Smooth muscle cell (in vitro differentiated cells): ENCODE measurements around the gene ADAMTS19. TPM values are rescaled to one million over a fixed set of nuclear protein-coding genes. Genes with fewer than 3 reads are reported as not detected.

Source experiments
- DNase-seq: peaks from one replicate; lab custom pipeline; 2025; ENCODE audit not compliant: unreplicated experiment; lab: John Stamatoyannopoulos, UW
- H2AFZ ChIP-seq: fragments of 200-600 bp; sonication (generic); 2 replicates; pipeline ENCODE4 v1.6.0; 2016; ENCODE audit warnings: antibody characterized with exemption, low read depth, mild to moderate bottlenecking
- H3F3A ChIP-seq: fragments of 200-600 bp; sonication (generic); 2 replicates; pipeline ENCODE4 v1.6.0; 2017; ENCODE audit warnings: antibody characterized with exemption, low read depth
- H3K27ac ChIP-seq: fragments of 200-600 bp; sonication (generic); 2 replicates; pipeline ENCODE4 v1.5.1; 2016; ENCODE audit warnings: low read depth, mild to moderate bottlenecking
- H3K27me3 ChIP-seq: fragments of 200-600 bp; sonication (generic); 2 replicates; pipeline ENCODE4 v1.6.1; 2016; ENCODE audit warnings: low read depth, mild to moderate bottlenecking
- H3K36me3 ChIP-seq: fragments of 200-600 bp; sonication (generic); 2 replicates; pipeline ENCODE4 v1.5.1; 2016; ENCODE audit warnings: low read depth
- H3K4me1 ChIP-seq: fragments of 200-600 bp; sonication (generic); 2 replicates; pipeline ENCODE4 v1.5.1; 2016; ENCODE audit warnings: low read depth
- H3K4me2 ChIP-seq: fragments of 200-600 bp; sonication (generic); 2 replicates; pipeline ENCODE4 v1.6.0; 2016; ENCODE audit warnings: mild to moderate bottlenecking
- H3K4me3 ChIP-seq: fragments of 200-600 bp; sonication (generic); 2 replicates; pipeline ENCODE4 v1.5.1; 2016; ENCODE audit warnings: mild to moderate bottlenecking
- H3K79me2 ChIP-seq: fragments of 200-600 bp; sonication (generic); 2 replicates; pipeline ENCODE4 v1.6.0; 2016; ENCODE audit warnings: low read depth, mild to moderate bottlenecking
- H3K9ac ChIP-seq: fragments of 200-600 bp; sonication (generic); 2 replicates; pipeline ENCODE4 v1.6.0; 2016; ENCODE audit warnings: low read depth
- H3K9me3 ChIP-seq: fragments of 200-600 bp; sonication (generic); replicated peaks from 2 replicates; pipeline ENCODE4 v1.5.1; 2016; ENCODE audit warnings: low read depth
- H4K20me1 ChIP-seq: fragments of 200-600 bp; sonication (generic); 2 replicates; pipeline ENCODE4 v1.6.0; 2016; ENCODE audit warnings: low read depth
- WGBS: methylation state at CpG from one replicate; pipeline ENCODE4 v1.1.7; 2016; ENCODE audit warnings: low lambda C conversion rate; 5-methylcytosine and 5-hydroxymethylcytosine counted together
- polyA plus RNA-seq: library from polyadenylated mRNA; unstranded; fragments of >200 nt; fragmentation: Nextera tagmentation; extraction: Ambion mirVana; gene quantifications from 2 replicates; pipeline ENCODE4 v1.2.1, GENCODE V29; 2016
- total RNA-seq: library from RNA; depleted of rRNA; stranded (reverse); fragments of >200 nt; gene quantifications from 2 replicates; pipeline ENCODE4 v1.2.3, GENCODE V29; 2014
- TF ChIP-seq, protein P1 (sequence below): fragments of 200-600 bp; sonication (generic); IDR thresholded peaks from 2 replicates; pipeline ENCODE4 v1.5.1; 2017; ENCODE audit warnings: borderline replicate concordance, mild to moderate bottlenecking, antibody characterized with exemption; ENCODE audit not compliant: insufficient read depth, poor library complexity, severe bottlenecking

Gene ADAMTS19
- total and polyA plus RNA-seq, 2 experiments from 2014 or later, result 4.5 to 4.9 TPM

DNA sequence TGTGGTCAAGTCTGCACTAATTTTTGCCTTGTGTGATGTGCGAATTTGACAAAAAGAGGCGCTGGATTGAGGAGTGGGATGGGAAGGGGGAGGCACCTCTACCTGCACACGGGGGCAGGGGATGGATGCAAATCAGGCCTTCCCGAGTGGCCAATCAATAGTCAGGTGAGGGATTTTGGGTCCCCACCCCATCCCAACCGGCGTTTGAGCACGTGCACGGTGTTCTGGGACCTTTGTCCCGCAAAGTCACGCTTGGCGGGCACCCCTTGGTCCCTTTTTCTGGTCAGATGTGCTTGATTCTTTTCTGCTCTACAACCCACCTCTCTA, 685 bp upstream of the ADAMTS19 start:
- Histone ChIP-seq H3K27ac (no peak overlapping the region), H3K27me3 (peaks cover 6% of the 10 kb centered on the region), H3F3A (no peaks in the 10 kb centered on the region), H3K4me2 (peak overlapping the region; percentile 91), H3K79me2 (peaks cover 17% of the 10 kb centered on the region), H3K9me3 (no peaks in the 10 kb centered on the region), H4K20me1 (no peaks in the 10 kb centered on the region), H3K9ac (no peak overlapping the region), H3K4me1 (peaks cover 5% of the 10 kb centered on the region), H3K4me3 (peak overlapping the region; percentile 78), H2AFZ (peak overlapping the region; percentile 88), H3K36me3 (no peaks in the 10 kb centered on the region)
- TF ChIP-seq, protein P1, sequence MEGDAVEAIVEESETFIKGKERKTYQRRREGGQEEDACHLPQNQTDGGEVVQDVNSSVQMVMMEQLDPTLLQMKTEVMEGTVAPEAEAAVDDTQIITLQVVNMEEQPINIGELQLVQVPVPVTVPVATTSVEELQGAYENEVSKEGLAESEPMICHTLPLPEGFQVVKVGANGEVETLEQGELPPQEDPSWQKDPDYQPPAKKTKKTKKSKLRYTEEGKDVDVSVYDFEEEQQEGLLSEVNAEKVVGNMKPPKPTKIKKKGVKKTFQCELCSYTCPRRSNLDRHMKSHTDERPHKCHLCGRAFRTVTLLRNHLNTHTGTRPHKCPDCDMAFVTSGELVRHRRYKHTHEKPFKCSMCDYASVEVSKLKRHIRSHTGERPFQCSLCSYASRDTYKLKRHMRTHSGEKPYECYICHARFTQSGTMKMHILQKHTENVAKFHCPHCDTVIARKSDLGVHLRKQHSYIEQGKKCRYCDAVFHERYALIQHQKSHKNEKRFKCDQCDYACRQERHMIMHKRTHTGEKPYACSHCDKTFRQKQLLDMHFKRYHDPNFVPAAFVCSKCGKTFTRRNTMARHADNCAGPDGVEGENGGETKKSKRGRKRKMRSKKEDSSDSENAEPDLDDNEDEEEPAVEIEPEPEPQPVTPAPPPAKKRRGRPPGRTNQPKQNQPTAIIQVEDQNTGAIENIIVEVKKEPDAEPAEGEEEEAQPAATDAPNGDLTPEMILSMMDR, result no peak
- no peak for DNase-seq
- 10% methylated on average over 11 of the region's 11 CpGs for WGBS

DNA sequence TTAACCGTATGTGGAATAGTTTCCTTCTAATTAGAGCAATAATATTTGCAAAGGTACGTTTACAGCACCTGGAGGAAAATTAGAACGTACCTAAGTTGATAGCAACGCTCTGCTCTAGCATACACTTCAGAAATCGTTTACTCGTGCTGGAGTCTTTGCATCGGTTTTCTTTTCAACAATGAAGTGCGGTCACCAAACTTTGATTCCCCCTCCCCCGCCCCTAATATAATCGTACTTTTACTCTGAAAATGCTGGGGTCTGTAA, 506 bp downstream of the ADAMTS19 start:
- WGBS, result 1% methylated on average over 10 of the region's 10 CpGs
- Histone ChIP-seq H2AFZ (peak overlapping the region; percentile 97), H3K9me3 (no peaks in the 10 kb centered on the region)

DNA sequence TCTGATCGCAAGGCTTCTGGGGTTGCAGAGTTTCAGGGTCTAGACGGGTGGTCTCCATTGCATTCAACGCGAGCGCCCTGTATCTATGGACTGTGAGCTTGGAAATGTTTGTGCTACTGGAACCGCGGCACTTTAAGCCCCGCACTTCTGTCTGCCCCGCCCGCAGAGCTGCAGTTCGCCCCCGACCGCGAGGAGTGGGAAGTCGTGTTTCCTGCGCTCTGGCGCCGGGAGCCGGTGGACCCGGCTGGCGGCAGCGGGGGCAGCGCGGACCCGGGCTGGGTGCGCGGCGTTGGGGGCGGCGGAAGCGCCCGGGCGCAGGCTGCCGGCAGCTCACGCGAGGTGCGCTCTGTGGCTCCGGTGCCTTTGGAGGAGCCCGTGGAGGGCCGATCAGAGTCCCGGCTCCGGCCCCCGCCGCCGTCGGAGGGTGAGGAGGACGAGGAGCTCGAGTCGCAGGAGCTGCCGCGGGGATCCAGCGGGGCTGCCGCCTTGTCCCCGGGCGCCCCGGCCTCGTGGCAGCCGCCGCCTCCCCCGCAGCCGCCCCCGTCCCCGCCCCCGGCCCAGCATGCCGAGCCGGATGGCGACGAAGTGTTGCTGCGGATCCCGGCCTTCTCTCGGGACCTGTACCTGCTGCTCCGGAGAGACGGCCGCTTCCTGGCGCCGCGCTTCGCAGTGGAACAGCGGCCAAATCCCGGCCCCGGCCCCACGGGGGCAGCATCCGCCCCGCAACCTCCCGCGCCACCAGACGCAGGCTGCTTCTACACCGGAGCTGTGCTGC, 1.0 kb downstream of the ADAMTS19 start:
- peak overlapping the region; percentile 91 for H3K4me2 ChIP-seq
- peak overlapping the region; percentile 78 for H3K4me3 ChIP-seq
- no peak overlapping the region for H3K27ac ChIP-seq
- peak; percentile 54 for DNase-seq
- peak overlapping the region; percentile 23 for H3K9ac ChIP-seq
- H3K79me2 ChIP-seq, result peaks cover 30% of the 10 kb centered on the region
- H3K9me3 ChIP-seq, result no peaks in the 10 kb centered on the region
- H4K20me1 ChIP-seq, result no peaks in the 10 kb centered on the region
- 1% methylated on average over 60 of the region's 88 CpGs for WGBS
- TF ChIP-seq, protein P1, result peak; percentile 37
- peak overlapping the region; percentile 97 for H2AFZ ChIP-seq
- peaks cover 6% of the 10 kb centered on the region for H3K27me3 ChIP-seq
- H3F3A ChIP-seq, result no peaks in the 10 kb centered on the region
- peaks cover 5% of the 10 kb centered on the region for H3K4me1 ChIP-seq
- H3K36me3 ChIP-seq, result no peaks in the 10 kb centered on the region

More for the DNA sequence above, 506 bp downstream of the ADAMTS19 start:
- Histone ChIP-seq H3K27ac (no peak overlapping the region), H4K20me1 (no peaks in the 10 kb centered on the region), H3K36me3 (no peaks in the 10 kb centered on the region), H3F3A (no peaks in the 10 kb centered on the region), H3K27me3 (peaks cover 6% of the 10 kb centered on the region), H3K4me1 (peaks cover 5% of the 10 kb centered on the region), H3K4me3 (peak overlapping the region; percentile 78), H3K79me2 (peaks cover 26% of the 10 kb centered on the region), H3K9ac (peak overlapping the region; percentile 23), H3K4me2 (peak overlapping the region; percentile 91)
- DNase-seq, result no peak
- TF ChIP-seq, protein P1, result no peak

DNA sequence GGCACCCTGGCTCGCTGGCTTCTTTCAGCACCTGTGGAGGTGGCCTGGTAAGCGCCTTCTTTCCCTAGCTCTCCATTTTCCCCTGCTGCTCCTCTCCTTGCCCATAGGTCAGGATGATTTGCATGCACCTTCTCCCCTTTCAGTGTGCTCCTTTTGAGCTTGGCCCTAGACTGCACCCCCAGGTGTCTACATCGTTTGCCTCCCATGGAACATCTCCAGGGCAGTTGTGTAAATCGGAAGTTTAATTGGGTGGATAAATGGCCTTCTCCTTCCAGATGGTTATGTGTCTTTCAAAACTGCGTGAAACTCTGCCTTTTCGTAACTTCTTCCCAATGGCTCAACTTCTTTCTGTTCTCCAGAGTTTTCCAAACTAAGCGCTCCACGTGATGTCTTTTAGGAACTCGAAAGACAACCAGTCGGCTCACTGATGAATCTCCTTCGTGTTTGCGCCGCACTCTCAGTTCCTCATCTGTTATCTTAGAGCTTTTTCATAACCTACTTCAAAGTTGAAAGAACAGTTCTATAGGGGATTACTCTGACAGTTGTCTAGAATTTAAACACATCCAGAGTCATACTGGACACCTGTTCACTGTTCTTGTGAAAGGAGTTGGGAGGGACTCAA, 1.7 kb downstream of the ADAMTS19 start:
- Histone ChIP-seq H3K79me2 (peaks cover 30% of the 10 kb centered on the region), H3F3A (no peaks in the 10 kb centered on the region), H3K9ac (no peak overlapping the region), H2AFZ (peak overlapping the region; percentile 97), H3K27me3 (peaks cover 6% of the 10 kb centered on the region), H4K20me1 (no peaks in the 10 kb centered on the region), H3K4me2 (peak overlapping the region; percentile 91), H3K4me3 (peak overlapping the region; percentile 78), H3K4me1 (peaks cover 5% of the 10 kb centered on the region), H3K27ac (no peak overlapping the region), H3K9me3 (no peaks in the 10 kb centered on the region), H3K36me3 (no peaks in the 10 kb centered on the region)
- TF ChIP-seq, protein P1, result no peak
- no peak for DNase-seq
- 37% methylated on average over 13 of the region's 13 CpGs for WGBS
